GM12892 (cell line): ENCODE measurements around the gene SLC4A7.
"Not testable (repeated sequence)": the region's sequence is repeated elsewhere in the genome, so short reads cannot be mapped to it uniquely, and the experiment has no call there.

Experiments used
- POLR2A ChIP-seq: IDR thresholded peaks from 2 replicates; pipeline ENCODE4 v1.6.1; 2011; ENCODE audit warnings: low read depth, low read length, control low read depth
- POLR2AphosphoS5 ChIP-seq: IDR thresholded peaks from 2 replicates; pipeline ENCODE4 v1.6.1; 2011; ENCODE audit warnings: low read depth, low read length, control low read depth

DNA sequence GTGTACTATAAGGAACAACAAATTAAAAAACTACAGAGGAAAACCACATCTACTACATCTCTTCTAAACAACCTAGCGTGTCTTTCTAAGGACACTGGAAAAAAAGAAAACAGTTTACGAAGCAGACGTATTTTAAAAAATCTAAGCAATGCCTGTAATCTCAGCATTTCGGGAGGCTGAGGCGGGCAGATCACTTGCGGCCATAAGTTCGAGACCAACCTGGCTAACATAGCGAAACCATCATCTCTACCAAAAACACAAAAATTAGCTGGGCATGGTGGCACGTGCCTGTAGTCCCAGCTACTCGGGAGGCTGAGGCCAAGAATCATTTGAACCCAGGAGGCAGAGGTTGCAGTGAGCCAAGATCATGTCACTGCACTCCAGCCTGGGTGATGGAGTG lies 91.8 kb downstream of the SLC4A7 start:
- not testable (repeated sequence) for TF ChIP-seq POLR2AphosphoS5, POLR2A
